ENCODE data around the gene CST9L.

Gene CST9L

GRCh38 chr20:23514848-23515247 lies 53.4 kb downstream of the CST9L start:
- no peaks in the 10 kb centered on the region for H3K36me3 ChIP-seq (ENCODE audit: control insufficient read depth, insufficient read depth, low read length)
- H3K9me3 ChIP-seq (ENCODE audit: control insufficient read depth, low read length), result no peaks in the 10 kb centered on the region
- H3K4me3 ChIP-seq (ENCODE audit: insufficient read depth, low read depth, low read length), result no peak overlapping the region
- H3K27me3 ChIP-seq (ENCODE audit: control insufficient read depth, insufficient read depth, low read length, poor library complexity, severe bottlenecking), result no peaks in the 10 kb centered on the region
- 50 to 55% methylated on average over 1 of the region's 1 CpG for WGBS, 2 experiments
- no peak overlapping the region for H3K27ac ChIP-seq (ENCODE audit: insufficient read depth, low read depth, low read length, poor library complexity, severe bottlenecking)
- H3K4me1 ChIP-seq (ENCODE audit: control insufficient read depth, insufficient read depth, low read length), result no peaks in the 10 kb centered on the region
